SU-DHL-6 (cell line): Measurements from ENCODE around the gene NTF4.

Experiments
- H2AFZ ChIP-seq: fragments of 200-600 bp; sonication (generic); 2 replicates; pipeline ENCODE4 v1.6.1; 2014; ENCODE audit warnings: low read depth, mild to moderate bottlenecking, moderate library complexity, mixed read lengths, antibody characterized with exemption, low read length; ENCODE audit not compliant: severe bottlenecking
- H3F3A ChIP-seq: fragments of 200-600 bp; shearing (Covaris generic); 2 replicates; pipeline ENCODE4 v1.6.0; 2016; ENCODE audit warnings: antibody characterized with exemption, mild to moderate bottlenecking; ENCODE audit not compliant: insufficient read depth
- H3K27ac ChIP-seq: fragments of 200-600 bp; sonication (generic); 2 replicates; pipeline ENCODE4 v1.5.1; 2016; ENCODE audit warnings: low read depth, mild to moderate bottlenecking, low read length, moderate library complexity, mixed read lengths
- H3K27me3 ChIP-seq: fragments of 200-600 bp; sonication (generic), shearing (Covaris generic); 2 replicates; pipeline ENCODE4 v1.6.0; 2014; ENCODE audit warnings: mild to moderate bottlenecking, low read length
- H3K36me3 ChIP-seq: fragments of 200-600 bp; sonication (generic); 2 replicates; pipeline ENCODE4 v1.6.1; 2014; ENCODE audit warnings: mild to moderate bottlenecking, low read length, mixed read lengths
- H3K4me2 ChIP-seq: fragments of 300-600, 200-600 bp; shearing (Covaris generic), sonication (generic); 2 replicates; pipeline ENCODE4 v1.6.0; 2014; ENCODE audit warnings: low read length, low read depth, mild to moderate bottlenecking; ENCODE audit not compliant: poor library complexity, severe bottlenecking
- H3K4me3 ChIP-seq: fragments of 200-600 bp; sonication (generic); 2 replicates; pipeline ENCODE4 v1.5.1; 2014; ENCODE audit warnings: antibody characterized with exemption, low read length, mild to moderate bottlenecking, mixed read lengths; ENCODE audit not compliant: insufficient read depth, poor library complexity, severe bottlenecking
- H3K79me2 ChIP-seq: fragments of 200-600 bp; sonication (generic); 2 replicates; pipeline ENCODE4 v1.6.1; 2014; ENCODE audit warnings: mild to moderate bottlenecking, low read length, moderate library complexity; ENCODE audit not compliant: insufficient read depth
- H3K9ac ChIP-seq: fragments of 200-600 bp; sonication (generic); 2 replicates; pipeline ENCODE4 v1.7.0; 2014; ENCODE audit warnings: mild to moderate bottlenecking, low read length
- H3K9me2 ChIP-seq: fragments of 200-600 bp; sonication (generic); replicated peaks from 2 replicates; pipeline ENCODE4 v1.6.1; 2014; ENCODE audit warnings: low read length; ENCODE audit not compliant: insufficient read depth
- H3K9me3 ChIP-seq: fragments of 200-600 bp; sonication (generic); 2 replicates; pipeline ENCODE4 v1.6.1; 2014; ENCODE audit warnings: low read length, mixed read lengths; ENCODE audit not compliant: insufficient read depth
- H4K20me1 ChIP-seq: fragments of 200-600 bp; sonication (generic); 2 replicates; pipeline ENCODE4 v1.6.1; 2014; ENCODE audit warnings: low read depth, mild to moderate bottlenecking, antibody characterized with exemption, low read length, moderate library complexity, mixed read lengths
- EZH2phosphoT487 ChIP-seq: fragments of 200-600 bp; sonication (generic), shearing (Covaris generic); conservative IDR thresholded peaks from 2 replicates; pipeline ENCODE4 v1.6.1; 2018; ENCODE audit warnings: mild to moderate bottlenecking, antibody characterized with exemption, low read length, moderate library complexity, mixed read lengths
- TF ChIP-seq, protein P1 (sequence below): fragments of 200-600 bp; sonication (generic); IDR thresholded peaks from one replicate; pipeline ENCODE4 v1.5.1; 2017; ENCODE audit warnings: antibody characterized with exemption, mild to moderate bottlenecking, low read length, moderate library complexity; ENCODE audit not compliant: insufficient read depth, poor library complexity, severe bottlenecking

Gene NTF4

DNA sequence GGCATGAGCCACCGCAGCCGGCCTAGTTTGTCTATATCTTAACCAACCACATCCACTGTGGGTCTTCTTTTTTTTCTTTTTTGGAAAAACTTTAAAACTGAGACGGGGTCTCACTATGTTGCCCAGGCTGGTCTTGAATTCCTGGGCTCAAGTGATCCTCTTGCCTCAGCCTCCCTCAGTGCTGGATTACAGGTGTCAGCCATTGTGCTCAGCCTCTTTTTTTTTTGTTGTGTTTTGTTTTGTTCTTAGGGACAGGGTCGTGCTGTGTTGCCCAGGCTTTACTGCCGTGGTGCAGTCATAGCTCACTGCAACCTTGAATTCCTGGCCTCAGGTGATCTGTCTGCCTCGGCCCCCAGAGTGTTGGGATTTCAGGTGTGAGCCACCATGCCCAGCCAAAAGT lies 28.1 kb upstream of the NTF4 start:
- H3F3A ChIP-seq = peaks cover 11% of the 10 kb centered on the region
- H3K9ac ChIP-seq = no peak overlapping the region
- no peak overlapping the region for H2AFZ ChIP-seq
- H3K79me2 ChIP-seq = peaks cover 51% of the 10 kb centered on the region
- no peak overlapping the region for H3K4me3 ChIP-seq
- no peak overlapping the region for H3K4me2 ChIP-seq
- no peaks in the 10 kb centered on the region for H3K9me3 ChIP-seq
- no peaks in the 10 kb centered on the region for H3K9me2 ChIP-seq
- no peaks in the 10 kb centered on the region for H3K27me3 ChIP-seq
- peaks cover 19% of the 10 kb centered on the region for H3K36me3 ChIP-seq
- no peak overlapping the region for H3K27ac ChIP-seq
- TF ChIP-seq EZH2phosphoT487 = no peak
- TF ChIP-seq, protein P1, sequence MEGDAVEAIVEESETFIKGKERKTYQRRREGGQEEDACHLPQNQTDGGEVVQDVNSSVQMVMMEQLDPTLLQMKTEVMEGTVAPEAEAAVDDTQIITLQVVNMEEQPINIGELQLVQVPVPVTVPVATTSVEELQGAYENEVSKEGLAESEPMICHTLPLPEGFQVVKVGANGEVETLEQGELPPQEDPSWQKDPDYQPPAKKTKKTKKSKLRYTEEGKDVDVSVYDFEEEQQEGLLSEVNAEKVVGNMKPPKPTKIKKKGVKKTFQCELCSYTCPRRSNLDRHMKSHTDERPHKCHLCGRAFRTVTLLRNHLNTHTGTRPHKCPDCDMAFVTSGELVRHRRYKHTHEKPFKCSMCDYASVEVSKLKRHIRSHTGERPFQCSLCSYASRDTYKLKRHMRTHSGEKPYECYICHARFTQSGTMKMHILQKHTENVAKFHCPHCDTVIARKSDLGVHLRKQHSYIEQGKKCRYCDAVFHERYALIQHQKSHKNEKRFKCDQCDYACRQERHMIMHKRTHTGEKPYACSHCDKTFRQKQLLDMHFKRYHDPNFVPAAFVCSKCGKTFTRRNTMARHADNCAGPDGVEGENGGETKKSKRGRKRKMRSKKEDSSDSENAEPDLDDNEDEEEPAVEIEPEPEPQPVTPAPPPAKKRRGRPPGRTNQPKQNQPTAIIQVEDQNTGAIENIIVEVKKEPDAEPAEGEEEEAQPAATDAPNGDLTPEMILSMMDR = no peak
- H4K20me1 ChIP-seq = peaks cover 13% of the 10 kb centered on the region; the same call in 1 of the 2 replicates

DNA sequence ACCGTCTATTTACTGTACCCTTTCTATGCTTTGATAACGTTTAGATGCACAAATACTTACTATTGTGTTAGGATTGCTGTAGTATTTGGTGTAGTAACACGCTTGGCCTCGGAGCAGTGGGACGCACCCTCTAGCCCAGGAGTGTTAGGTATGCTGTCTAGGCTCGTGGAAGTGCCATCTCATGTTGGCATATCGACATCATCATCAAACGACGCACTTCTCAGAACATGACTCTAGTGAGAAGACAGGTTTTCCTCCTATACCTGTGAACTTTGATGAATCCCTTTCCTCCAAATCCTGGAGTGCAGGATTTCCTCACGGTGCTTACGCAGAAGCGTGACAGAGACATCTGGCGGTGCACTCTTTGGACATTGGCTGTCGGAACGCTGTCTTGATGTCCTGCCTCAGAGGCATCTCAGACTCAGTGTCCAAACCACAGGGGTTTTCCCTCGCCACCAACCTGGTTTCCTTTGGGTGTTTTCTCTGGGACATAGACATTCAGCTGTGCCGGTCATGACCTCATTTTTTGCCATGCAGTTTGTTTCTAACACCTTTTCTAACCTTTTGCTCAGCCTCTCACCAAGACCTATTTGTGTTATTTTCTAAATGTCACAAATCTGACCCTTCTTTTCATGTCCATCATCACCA lies 26.9 kb upstream of the NTF4 start:
- Histone ChIP-seq H3K79me2 (peaks cover 63% of the 10 kb centered on the region), H3K9me2 (no peaks in the 10 kb centered on the region), H3K27ac (no peak overlapping the region), H2AFZ (no peak overlapping the region), H4K20me1 (peaks cover 23% of the 10 kb centered on the region), H3K4me3 (no peak overlapping the region), H3F3A (peaks cover 3% of the 10 kb centered on the region; the same call in 1 of the 2 replicates), H3K4me2 (no peak overlapping the region), H3K36me3 (peaks cover 31% of the 10 kb centered on the region), H3K27me3 (no peaks in the 10 kb centered on the region), H3K9me3 (no peaks in the 10 kb centered on the region), H3K9ac (no peak overlapping the region)
- TF ChIP-seq, protein P1 = no peak
- no peak for TF ChIP-seq EZH2phosphoT487

DNA sequence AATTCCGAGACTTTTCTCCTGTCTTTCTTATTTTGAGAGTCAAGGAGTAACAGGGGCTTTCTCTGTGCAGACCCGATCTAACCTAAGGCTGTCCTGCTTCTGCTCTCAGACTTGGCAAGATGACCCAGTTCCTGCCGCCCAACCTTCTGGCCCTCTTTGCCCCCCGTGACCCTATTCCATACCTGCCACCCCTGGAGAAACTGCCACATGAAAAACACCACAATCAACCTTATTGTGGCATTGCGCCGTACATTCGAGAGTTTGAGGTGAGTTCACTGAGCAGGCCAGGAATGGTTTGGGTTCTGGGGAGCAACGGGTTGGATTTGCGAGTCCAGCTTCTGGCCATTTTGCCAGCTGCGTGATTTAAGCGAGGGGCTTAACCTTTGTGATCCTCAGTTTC lies 21.7 kb upstream of the NTF4 start:
- no peak overlapping the region for H3K27ac ChIP-seq
- H3K9me2 ChIP-seq = no peaks in the 10 kb centered on the region
- H3K36me3 ChIP-seq = peaks cover 27% of the 10 kb centered on the region
- peak overlapping the region; percentile 94 for H3K4me2 ChIP-seq
- peaks cover 27% of the 10 kb centered on the region for H4K20me1 ChIP-seq
- peaks cover 60% of the 10 kb centered on the region for H3K79me2 ChIP-seq
- H3K4me3 ChIP-seq = peak overlapping the region; percentile 95
- TF ChIP-seq, protein P1 = no peak
- no peak for TF ChIP-seq EZH2phosphoT487
- H3F3A ChIP-seq = no peaks in the 10 kb centered on the region
- no peak overlapping the region for H2AFZ ChIP-seq
- no peaks in the 10 kb centered on the region for H3K27me3 ChIP-seq
- peak overlapping the region; percentile 79 for H3K9ac ChIP-seq
- no peaks in the 10 kb centered on the region for H3K9me3 ChIP-seq
